Cardiac septum (tissue), 1 donor: Measurements from ENCODE around the gene NDUFV3. TPM values are rescaled to one million over a fixed set of nuclear protein-coding genes. Genes with fewer than 3 reads are reported as not detected.
"Not testable (repeated sequence)": the region's sequence is repeated elsewhere in the genome, so short reads cannot be mapped to it uniquely, and the experiment has no call there.

Experiments used
- DNase-seq: peaks from one replicate; pipeline ENCODE4 v3.0.0-alpha.2; 2020; ENCODE audit warnings: low spot score
- intact Hi-C: fragments of 100-400 bp; cut with DNase I; formaldehyde crosslinking; loops from one replicate; pipeline ENCODE4 v1.14.0; 2022
- total RNA-seq: library from RNA; stranded (reverse); fragmentation: NEBNext Ultra II Directional; extraction: Animal tissue kit (Norgen Biotek cat#: 25700); gene quantifications from one replicate; pipeline ENCODE4 v1.2.1, GENCODE V29; 2021
- donor health status: DM: no; HTN: no; CAD: no.

NDUFV3 gene
- total RNA-seq, 1 donor from 2014 or later, result 46.7 TPM

DNA sequence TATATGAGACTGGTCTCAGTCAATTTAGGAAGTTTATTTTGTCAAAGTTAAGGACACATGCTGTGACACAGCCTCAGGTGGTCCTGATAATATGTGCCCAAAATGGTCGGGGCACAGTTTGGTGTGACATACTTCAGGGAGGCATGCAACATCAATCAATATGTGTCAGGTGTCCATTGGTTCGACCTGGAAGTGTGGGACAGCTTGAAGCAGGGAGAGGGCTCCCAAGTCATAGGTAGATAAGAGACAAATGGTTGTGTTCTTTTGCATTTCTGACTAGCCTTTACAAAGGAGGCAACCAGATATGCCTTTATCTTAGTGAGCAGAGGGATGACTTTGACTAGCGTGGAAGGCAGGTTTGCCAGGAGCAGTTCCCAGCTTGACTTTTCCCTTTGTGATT lies 36.9 kb downstream of the NDUFV3 start:
- DNase-seq, result peak; percentile 51
- intact Hi-C loops, result loop anchor here (10.0 kb wide), 1 partner anchor 55 kb away; no protein-coding TSS in a partner anchor

- DNase-seq, result no peak
- intact Hi-C loops, result no loop called here
Observed at GRCh38 chr21:42931560-42932235, 38.6 kb downstream of the NDUFV3 start.

GRCh38 chr21:42932378-42933136 lies 39.4 kb downstream of the NDUFV3 start:
- intact Hi-C loops, result not testable (repeated sequence)
- DNase-seq, result peak; percentile 61

DNA sequence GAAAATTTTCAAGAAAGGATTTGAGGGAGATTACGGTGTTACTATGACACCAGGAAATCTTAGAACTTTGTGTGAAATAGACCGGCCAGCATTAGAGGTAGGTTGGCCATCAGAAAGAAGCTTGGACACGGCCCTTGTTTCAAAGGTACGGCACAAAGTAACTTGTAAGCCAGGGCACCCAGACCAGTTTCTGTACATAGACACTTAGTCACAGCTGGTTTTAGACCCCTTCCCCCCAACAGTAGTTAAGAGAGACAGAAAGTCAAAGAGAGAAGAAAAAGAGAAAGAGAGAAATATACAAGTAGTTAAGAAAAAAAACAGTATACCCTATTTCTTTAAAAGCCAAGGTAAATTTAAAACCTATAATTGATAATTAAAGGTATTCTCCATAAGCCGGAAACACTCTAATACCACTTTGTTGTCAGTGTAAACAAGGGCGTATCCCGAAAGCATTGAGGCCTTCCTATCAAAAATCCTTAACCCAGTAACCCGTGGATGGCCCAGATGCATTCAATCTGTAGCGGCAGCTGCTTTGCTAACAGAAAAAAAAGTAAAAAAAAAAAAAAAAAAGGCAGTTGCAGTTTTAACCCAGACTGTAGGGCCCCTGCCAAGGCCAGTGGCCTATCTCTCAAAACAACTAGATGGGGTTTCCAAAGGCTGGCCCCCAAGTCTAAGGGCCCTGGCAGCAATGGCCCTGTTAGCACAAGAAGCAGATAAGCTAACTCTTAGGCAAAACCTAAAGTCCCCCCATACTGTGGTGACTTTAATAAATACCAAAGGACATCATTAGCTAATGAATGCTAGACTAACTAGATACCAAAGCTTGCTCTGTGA lies 40.2 kb downstream of the NDUFV3 start:
- DNase-seq, intact Hi-C loops: not testable (repeated sequence)

DNA sequence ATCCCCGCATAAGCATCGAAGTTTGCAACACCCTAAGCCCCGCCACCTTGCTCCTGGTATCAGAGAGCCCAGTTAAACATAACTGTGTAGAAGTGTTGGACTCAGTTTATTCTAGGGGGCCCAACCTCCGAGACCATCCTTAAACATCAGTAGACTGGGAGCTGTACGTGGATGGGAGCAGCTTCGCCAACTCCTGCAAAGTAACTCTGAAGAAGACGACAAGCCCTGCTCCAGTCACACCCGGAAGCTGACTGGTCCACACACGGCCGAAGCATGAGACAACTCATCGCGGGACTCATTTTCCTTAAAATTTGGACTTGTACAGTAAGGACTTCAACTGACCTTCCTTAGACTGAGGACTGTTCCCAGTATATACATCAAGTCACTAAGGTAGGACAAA lies 40.9 kb downstream of the NDUFV3 start:
- DNase-seq, result peak; percentile 60
- intact Hi-C loops, result not testable (repeated sequence)

DNA sequence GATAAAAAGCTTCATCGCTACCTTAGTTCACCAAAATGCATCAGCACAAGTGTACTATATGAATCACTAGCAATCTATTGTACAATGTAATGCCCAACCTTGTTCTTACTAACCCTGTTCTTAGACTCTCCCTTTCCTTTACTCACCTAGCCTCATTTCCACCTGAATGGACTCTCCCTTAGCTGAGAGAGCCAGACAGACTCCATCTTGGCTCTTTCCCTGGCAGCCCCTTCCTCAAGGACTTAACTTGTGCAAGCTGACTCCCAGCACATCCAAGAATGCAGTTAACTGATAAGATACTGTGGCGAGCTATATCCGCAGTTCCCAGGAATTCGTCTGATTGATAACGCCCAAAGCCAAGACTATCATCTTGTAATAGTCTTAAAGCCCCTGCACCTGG lies 43.3 kb downstream of the NDUFV3 start:
- intact Hi-C loops, DNase-seq: not testable (repeated sequence)

GRCh38 chr21:42937034-42937940 lies 44.2 kb downstream of the NDUFV3 start:
- intact Hi-C loops, DNase-seq: not testable (repeated sequence)

GRCh38 chr21:42937960-42938605 lies 45.0 kb downstream of the NDUFV3 start:
- intact Hi-C loops, result no loop called here
- no peak for DNase-seq

GRCh38 chr21:42938606-42938995 lies 45.5 kb downstream of the NDUFV3 start:
- intact Hi-C loops, result not testable (repeated sequence)

GRCh38 chr21:42939582-42940413 lies 46.7 kb downstream of the NDUFV3 start:
- DNase-seq, result peak; percentile 75
- intact Hi-C loops, result no loop called here

More at GRCh38 chr21:42938606-42938995, 45.5 kb downstream of the NDUFV3 start:
- DNase-seq, result not testable (repeated sequence)

- intact Hi-C loops, result no loop called here
- DNase-seq, result no peak
Observed at GRCh38 chr21:42941696-42942085, 48.6 kb downstream of the NDUFV3 start.

- intact Hi-C loops, result no loop called here
- DNase-seq, result no peak
Observed at GRCh38 chr21:42942244-42942643, 49.1 kb downstream of the NDUFV3 start.

DNA sequence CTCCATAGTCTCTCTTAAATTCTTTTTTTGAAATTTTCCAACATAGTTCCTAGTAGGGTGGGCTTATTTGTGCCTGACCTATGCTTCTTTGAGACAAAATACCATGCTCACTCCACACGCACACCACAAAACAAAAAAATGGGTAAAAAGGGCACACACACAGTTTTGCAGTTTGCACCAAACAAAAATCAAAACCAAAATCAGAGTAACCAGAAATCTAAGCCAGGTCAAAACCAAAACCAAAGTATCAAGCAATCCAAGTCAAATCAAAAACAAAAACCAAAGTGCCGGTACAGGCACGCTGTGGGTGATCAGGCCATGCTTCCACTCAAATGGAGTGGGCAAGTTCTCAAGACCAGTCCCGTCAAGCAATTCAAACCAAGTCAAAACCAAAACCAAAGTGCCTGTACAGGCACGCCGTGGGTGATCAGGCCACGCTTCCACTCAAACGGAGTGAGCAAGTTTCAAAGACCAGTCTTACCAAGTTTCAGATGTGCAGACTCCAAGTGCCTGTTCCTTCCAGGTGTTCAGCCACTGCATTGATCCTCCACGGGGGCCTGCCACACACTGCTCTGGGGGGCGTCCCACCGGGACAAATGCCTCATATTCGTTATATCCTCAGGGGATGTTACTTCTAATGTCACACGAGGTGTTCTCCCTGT lies 56.1 kb downstream of the NDUFV3 start:
- intact Hi-C loops, DNase-seq: not testable (repeated sequence)

GRCh38 chr21:42951193-42951592 lies 58.1 kb downstream of the NDUFV3 start:
- intact Hi-C loops, DNase-seq: not testable (repeated sequence)

DNA sequence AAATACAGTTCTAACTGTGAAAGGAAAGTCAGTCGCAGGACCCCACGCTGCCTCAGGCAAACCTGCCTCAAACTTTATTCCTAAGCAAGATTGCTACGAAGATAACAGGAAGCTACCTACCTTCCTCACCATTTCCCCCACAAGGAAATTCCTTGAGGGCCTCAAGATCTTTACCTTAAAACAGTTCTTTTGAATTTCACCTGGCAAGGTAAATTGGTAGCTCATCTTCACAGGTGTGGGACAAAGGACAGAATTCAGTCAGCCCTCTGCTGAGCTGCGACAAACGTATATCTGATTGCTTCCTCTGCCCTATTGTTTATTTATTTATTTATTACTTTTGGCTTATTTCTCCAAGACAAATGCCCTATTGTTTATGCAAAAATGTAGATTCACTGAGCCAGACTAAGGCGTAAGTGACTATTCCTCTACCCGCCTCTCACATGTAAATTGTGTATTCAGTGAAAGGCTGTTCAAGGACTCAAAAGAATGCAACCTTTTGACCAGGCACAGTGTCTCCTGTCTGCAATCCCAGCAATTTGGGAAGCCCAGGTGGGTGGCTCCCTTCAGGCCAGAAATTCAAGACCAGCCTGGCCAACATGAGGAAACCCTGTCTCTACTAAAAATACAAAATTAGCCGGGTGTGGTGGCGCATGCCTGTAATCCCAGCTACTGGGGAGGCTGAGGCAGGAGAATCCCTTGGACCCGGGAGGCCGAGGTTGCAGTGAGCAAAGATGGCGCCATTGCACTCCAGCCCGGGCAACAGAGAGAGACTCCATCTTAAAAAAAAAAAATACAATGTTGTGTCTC lies 63.9 kb downstream of the NDUFV3 start:
- intact Hi-C loops, result no loop called here
- DNase-seq, result no peak

DNA sequence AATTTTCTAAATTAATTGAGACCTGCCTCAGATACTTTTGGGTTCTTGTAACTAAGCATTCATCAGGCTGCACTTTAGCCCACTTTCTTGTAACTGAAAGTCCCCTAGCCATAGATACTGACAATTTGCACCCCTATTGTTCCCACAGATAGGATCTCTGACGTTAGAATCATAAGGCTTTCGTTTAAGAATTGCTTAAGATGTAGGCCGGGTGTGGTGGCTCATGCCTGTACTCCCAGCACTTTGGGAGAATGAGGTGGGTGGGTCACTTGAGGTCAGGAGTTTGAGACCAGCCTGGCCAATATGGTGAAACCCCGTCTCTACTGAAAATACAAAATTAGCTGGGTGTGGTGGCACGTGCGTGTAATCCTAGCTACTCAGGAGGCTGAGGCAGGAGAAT lies 65.0 kb downstream of the NDUFV3 start:
- DNase-seq, intact Hi-C loops: not testable (repeated sequence)
